AG10803 (cell line): Measurements from ENCODE around the gene INO80B.
"Not testable (repeated sequence)": the region's sequence is repeated elsewhere in the genome, so short reads cannot be mapped to it uniquely, and the experiment has no call there.

ENCODE experiments used
- DNase-seq: peaks from one replicate; pipeline ENCODE4 v3.0.0; 2010; ENCODE audit warnings: low read depth
- H3K4me3 ChIP-seq: 2 replicates; pipeline ENCODE4 v1.5.1; 2011; ENCODE audit warnings: mild to moderate bottlenecking, low read length, control low read depth
- CTCF ChIP-seq: conservative IDR thresholded peaks from 2 replicates; pipeline ENCODE4 v1.5.1; 2011; ENCODE audit warnings: mild to moderate bottlenecking, low read length, control low read depth, inconsistent platforms

The INO80B gene

GRCh38 chr2:74438248-74438647 lies 16.6 kb upstream of the INO80B start:
- no peak overlapping the region for H3K4me3 ChIP-seq
- no peak for DNase-seq
- no peak for TF ChIP-seq CTCF

GRCh38 chr2:74439373-74439772 lies 15.5 kb upstream of the INO80B start:
- no peak for DNase-seq
- no peak for TF ChIP-seq CTCF
- H3K4me3 ChIP-seq, result peak overlapping the region; percentile 81

GRCh38 chr2:74439803-74440377 lies 15.0 kb upstream of the INO80B start:
- peak overlapping the region; percentile 81 for H3K4me3 ChIP-seq
- DNase-seq, result peak; percentile 48
- TF ChIP-seq CTCF, result no peak

GRCh38 chr2:74440378-74441169 lies 14.3 kb upstream of the INO80B start:
- peak overlapping the region; percentile 81 for H3K4me3 ChIP-seq
- TF ChIP-seq CTCF, result peak; percentile 34
- DNase-seq, result peak; percentile 80

- TF ChIP-seq CTCF, result no peak
- DNase-seq, result no peak
- H3K4me3 ChIP-seq, result no peak overlapping the region
Observed at GRCh38 chr2:74441170-74441689, 13.7 kb upstream of the INO80B start.

- no peak for TF ChIP-seq CTCF
- H3K4me3 ChIP-seq, result peak within 1 kb of the TSS; percentile 81
- no peak for DNase-seq
Observed at GRCh38 chr2:74441690-74442482, 13.0 kb upstream of the INO80B start, which contains the start of gene RTKN. Gene RTKN, minus strand, starts transcription at chr2:74441937. Its CDS starts 121 bp downstream, at chr2:74441816.

GRCh38 chr2:74442483-74443297 lies 12.2 kb upstream of the INO80B start:
- H3K4me3 ChIP-seq, DNase-seq: not testable (repeated sequence)
